Liver (tissue), 9 donors: ENCODE data around the gene YIPF4. TPM values are rescaled to one million over a fixed set of nuclear protein-coding genes. Genes with fewer than 3 reads are reported as not detected.

Source experiments
- DNase-seq: peaks from one replicate; pipeline ENCODE4 v3.0.0-alpha.2; 2017; ENCODE audit warnings: low spot score
- H3K27ac ChIP-seq, 2 donors: one replicate each; pipeline ENCODE4 v1.7.0; 2013; ENCODE audit warnings: inconsistent platforms in 2 of 2, low read length in 2 of 2, control low read depth in 1 of 2, low read depth in 1 of 2, mild to moderate bottlenecking in 1 of 2
- H3K27me3 ChIP-seq, 4 donors: one replicate each; pipeline versions ENCODE4 v1.6.1 to v1.7.0; 2013; ENCODE audit warnings: low read length in 3 of 4, inconsistent platforms in 1 of 4, mild to moderate bottlenecking in 1 of 4, moderate library complexity in 1 of 4; ENCODE audit not compliant: control insufficient read depth in 4 of 4, insufficient read depth in 4 of 4
- H3K36me3 ChIP-seq, 4 donors: one replicate each; pipeline versions ENCODE4 v1.6.1 to v1.7.0; 2013; ENCODE audit warnings: low read length in 3 of 4, mild to moderate bottlenecking in 3 of 4, low read depth in 1 of 4, moderate library complexity in 1 of 4; ENCODE audit not compliant: control insufficient read depth in 4 of 4, insufficient read depth in 3 of 4
- H3K4me1 ChIP-seq, 4 donors: one replicate each; pipeline versions ENCODE4 v1.6.1 to v1.7.0; 2013; ENCODE audit warnings: low read length in 3 of 4, mild to moderate bottlenecking in 3 of 4, moderate library complexity in 1 of 4; ENCODE audit not compliant: control insufficient read depth in 4 of 4, insufficient read depth in 4 of 4
- H3K4me3 ChIP-seq, 3 donors: one replicate each; pipeline versions ENCODE4 v1.6.1 to v1.7.0; 2013; ENCODE audit warnings: low read length in 3 of 3, control low read depth in 1 of 3, low read depth in 1 of 3, mild to moderate bottlenecking in 1 of 3
- H3K9ac ChIP-seq, 2 donors: one replicate each; pipeline ENCODE4 v1.7.0; 2013; ENCODE audit warnings: low read length in 2 of 2, mild to moderate bottlenecking in 2 of 2, moderate library complexity in 2 of 2, control low read depth in 1 of 2, low read depth in 1 of 2
- H3K9me3 ChIP-seq, 4 donors: one replicate each; pipeline versions ENCODE4 v1.6.1 to v1.7.0; 2013; ENCODE audit warnings: low read length in 3 of 4; ENCODE audit not compliant: control insufficient read depth in 4 of 4
- ATF3 ChIP-seq: IDR thresholded peaks from 2 replicates; pipeline ENCODE4 v1.6.1; 2016; ENCODE audit warnings: antibody characterized with exemption
- CTCF ChIP-seq: fragments of 150-350 bp; IDR thresholded peaks from 2 replicates; pipeline ENCODE4 v1.5.1; 2017; ENCODE audit warnings: improper control_type of control experiment, low read depth, low read length; ENCODE audit not compliant: missing input control
- HNF4G ChIP-seq: IDR thresholded peaks from 2 replicates; pipeline ENCODE4 v1.6.1; 2016; ENCODE audit warnings: antibody characterized with exemption
- JUND ChIP-seq, 2 donors: IDR thresholded peaks; 2 replicates each; pipeline ENCODE4 v1.6.1; 2016; ENCODE audit warnings: antibody characterized with exemption in 2 of 2
- MAX ChIP-seq: IDR thresholded peaks from 2 replicates; pipeline ENCODE4 v1.6.1; 2016; ENCODE audit warnings: antibody characterized with exemption
- NR2F2 ChIP-seq: IDR thresholded peaks from 2 replicates; pipeline ENCODE4 v1.6.1; 2016; ENCODE audit warnings: antibody characterized with exemption
- REST ChIP-seq: IDR thresholded peaks from 2 replicates; pipeline ENCODE4 v1.6.1; 2016; ENCODE audit warnings: antibody characterized with exemption, mild to moderate bottlenecking
- TAF1 ChIP-seq: conservative IDR thresholded peaks from 2 replicates; pipeline ENCODE4 v1.6.1; 2016; ENCODE audit warnings: antibody characterized with exemption, mild to moderate bottlenecking
- YY1 ChIP-seq: IDR thresholded peaks from 2 replicates; pipeline ENCODE4 v1.6.1; 2016; ENCODE audit warnings: antibody characterized with exemption, mild to moderate bottlenecking
- ZBTB33 ChIP-seq: IDR thresholded peaks from 2 replicates; pipeline ENCODE4 v1.6.1; 2016; ENCODE audit warnings: antibody characterized with exemption
- WGBS: extraction: QIAGEN DNeasy Blood & Tissue Kit; methylation state at CpG from one replicate; pipeline ENCODE4 v1.1.7; 2013; 5-methylcytosine and 5-hydroxymethylcytosine counted together
- polyA plus RNA-seq, 2 donors: library from polyadenylated mRNA; stranded (reverse) in 1 of 2; unstranded in 1 of 2; fragments of 200-250 nt in 1 of 2; fragments of >200 nt in 1 of 2; fragmentation: Nextera tagmentation in 1 of 2; extraction: Ambion mirVana in 1 of 2; gene quantifications; one replicate each; pipeline versions ENCODE4 v1.2.1 to v1.2.3, GENCODE V29; 2013 to 2015
- total RNA-seq, 2 donors: library from RNA; depleted of rRNA; stranded (reverse); fragments of >200 nt; gene quantifications; one replicate each; pipeline ENCODE4 v1.2.3, GENCODE V29; 2014
- donor health status: healthy.
- donor health status: healthy.
- donor health status: healthy.
- donor health status: healthy.
- donor health status: healthy.

The YIPF4 gene
- total and polyA plus RNA-seq, 4 donors, result 11.6 to 38.4 (median 14.4) TPM

- 63% methylated on average over 5 of the region's 5 CpGs for WGBS
Observed at GRCh38 chr2:32277363-32277673, 386 bp upstream of the YIPF4 start.

More at GRCh38 chr2:32277363-32277673, 386 bp upstream of the YIPF4 start:
- Histone ChIP-seq H3K9ac (peak overlapping the region; percentile 72 to 80), H3K27ac (peak overlapping the region; percentile 73 to 83), H3K36me3 (peaks cover 0 to 4% (median 1%) of the 10 kb centered on the region in 4 donors), H3K4me3 (peak overlapping the region; percentile 79 to 99 (median 80)), H3K4me1 (peaks cover 0 to 5% (median 2%) of the 10 kb centered on the region in 4 donors), H3K9me3 (no peaks in the 10 kb centered on the region), H3K27me3 (no peaks in the 10 kb centered on the region)
- TF ChIP-seq ZBTB33 (no peak), JUND (IDR thresholded peaks at IDR 0.05) (no peak), HNF4G (no peak), YY1 (no peak), ATF3 (no peak), TAF1 (no peak), REST (no peak), MAX (no peak), CTCF (no peak), NR2F2 (no peak)
- no peak for DNase-seq
